Ovary (tissue), 3 donors: ENCODE results near the gene PDE4D.

ENCODE experiments used
- CTCF ChIP-seq, 3 donors: fragments of 450-650 bp in 2 of 3; fragments of 200-600 bp in 1 of 3; IDR thresholded peaks; one replicate each; pipeline versions ENCODE4 v1.5.1 to v1.8.0; 2016 to 2022; ENCODE audit warnings: antibody characterized with exemption in 3 of 3, mild to moderate bottlenecking in 1 of 3
- EP300 ChIP-seq: sonication (generic); formaldehyde crosslinking; IDR thresholded peaks from one replicate; pipeline ENCODE4 v1.6.1; 2017; ENCODE audit warnings: antibody characterized with exemption
- POLR2A ChIP-seq: fragments of 450-650 bp; IDR thresholded peaks from one replicate; pipeline ENCODE4 v1.6.1; 2017; ENCODE audit warnings: antibody characterized with exemption, mild to moderate bottlenecking, moderate library complexity
- donor health status: DM: no; HTN: no; CAD: no.

DNA sequence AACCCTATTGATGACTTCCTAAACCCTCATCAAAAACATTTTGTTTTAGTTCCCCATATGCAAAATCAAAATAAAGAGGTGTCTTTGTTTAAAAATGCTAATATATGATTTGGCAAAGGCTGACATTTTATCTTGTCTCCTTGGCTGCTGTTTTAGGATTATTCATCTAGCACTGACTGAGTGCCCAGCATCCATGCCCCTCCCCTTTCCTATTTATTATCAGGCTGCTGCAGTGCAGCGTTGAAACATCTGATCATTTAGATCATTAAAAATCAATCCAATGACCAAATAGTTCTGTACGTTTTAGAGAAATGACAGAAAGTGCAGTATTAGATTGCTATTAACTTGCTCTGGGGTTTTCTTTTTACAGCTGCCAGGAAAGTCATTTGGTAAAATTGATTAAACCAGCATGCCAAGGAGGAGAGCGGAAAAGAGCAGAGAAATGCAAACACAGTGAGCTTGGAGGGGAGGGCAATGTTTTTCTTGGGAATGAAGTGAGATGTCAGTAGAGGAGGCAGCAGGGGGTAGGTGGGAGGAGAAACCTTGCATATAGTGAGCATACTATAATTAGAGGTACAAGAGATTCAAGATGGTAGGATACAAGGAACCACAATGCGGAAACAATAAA is 286.3 kb downstream of the PDE4D start:
- no peak for TF ChIP-seq CTCF (IDR thresholded peaks at IDR 0.05)
- no peak for TF ChIP-seq POLR2A
- TF ChIP-seq EP300, result no peak
